ENCODE data around the gene UBE3B. TPM values are rescaled to one million over a fixed set of nuclear protein-coding genes. Genes with fewer than 3 reads are reported as not detected.

UBE3B gene
- total and polyA plus RNA-seq, 2 donors (not counting 1 experiment from before 2014, with no cell fraction given): 27.2 to 49.7 TPM

- Histone ChIP-seq H3K4me3 (replicated peaks in 1 of 4; ENCODE audit: control extremely low read depth in 1 of 4, insufficient read depth in 1 of 4, low read depth in 3 of 4, low read length in 4 of 4) (no peak overlapping the region), H3K9me3 (ENCODE audit: control insufficient read depth, insufficient read depth, low read depth, low read length) (no peaks in the 10 kb centered on the region), H3K27me3 (ENCODE audit: control insufficient read depth, insufficient read depth, low read length) (no peaks in the 10 kb centered on the region), H2AFZ (ENCODE audit: low read length) (no peak overlapping the region), H3K36me3 (ENCODE audit: control insufficient read depth, insufficient read depth, low read length) (peaks cover 16% of the 10 kb centered on the region), H3K4me1 (ENCODE audit: control insufficient read depth, extremely low read depth, insufficient read depth, low read length) (no peaks in the 10 kb centered on the region), H3K9ac (ENCODE audit: insufficient read depth, low read length) (no peak overlapping the region), H3K27ac (ENCODE audit: insufficient read depth, low read length) (no peak overlapping the region), H4K20me1 (ENCODE audit: control insufficient read depth, extremely low read depth, insufficient read depth, low read length) (no peaks in the 10 kb centered on the region), H3K79me2 (ENCODE audit: control insufficient read depth, insufficient read depth, low read length) (no peaks in the 10 kb centered on the region), H3K4me2 (ENCODE audit: extremely low read depth, insufficient read depth, low read length) (no peak overlapping the region)
- no peak for TF ChIP-seq CTCF (conservative IDR thresholded peaks at IDR 0.05 in 1 of 2, IDR thresholded peaks at IDR 0.05 in 1 of 2; ENCODE audit: low read depth in 1 of 2, low read length in 2 of 2)
- no peak for TF ChIP-seq EZH2 (IDR thresholded peaks at IDR 0.05; ENCODE audit: low read length, missing control alignments)
- no peak for DNase-seq (ENCODE audit: low read depth in 2 of 2)
These were observed 26.6 kb downstream of the UBE3B start for GRCh38 chr12:109504068-109504467.

GRCh38 chr12:109510196-109510595 is 32.8 kb downstream of the UBE3B start:
- no peaks in the 10 kb centered on the region for H3K4me1 ChIP-seq (ENCODE audit: control insufficient read depth, extremely low read depth, insufficient read depth, low read length)
- no peak overlapping the region for H3K27ac ChIP-seq (ENCODE audit: insufficient read depth, low read length)
- no peak overlapping the region for H3K9ac ChIP-seq (ENCODE audit: insufficient read depth, low read length)
- no peaks in the 10 kb centered on the region for H4K20me1 ChIP-seq (ENCODE audit: control insufficient read depth, extremely low read depth, insufficient read depth, low read length)
- H3K79me2 ChIP-seq (ENCODE audit: control insufficient read depth, insufficient read depth, low read length): no peaks in the 10 kb centered on the region
- no peaks in the 10 kb centered on the region for H3K9me3 ChIP-seq (ENCODE audit: control insufficient read depth, insufficient read depth, low read depth, low read length)
- H3K36me3 ChIP-seq (ENCODE audit: control insufficient read depth, insufficient read depth, low read length): peaks cover 20% of the 10 kb centered on the region
- H3K27me3 ChIP-seq (ENCODE audit: control insufficient read depth, insufficient read depth, low read length): no peaks in the 10 kb centered on the region
- DNase-seq (ENCODE audit: low read depth in 2 of 2): no peak
- no peak overlapping the region for H3K4me2 ChIP-seq (ENCODE audit: extremely low read depth, insufficient read depth, low read length)
- no peak overlapping the region for H2AFZ ChIP-seq (ENCODE audit: low read length)
- no peak for TF ChIP-seq EZH2 (IDR thresholded peaks at IDR 0.05; ENCODE audit: low read length, missing control alignments)
- no peak for TF ChIP-seq CTCF (conservative IDR thresholded peaks at IDR 0.05 in 1 of 2, IDR thresholded peaks at IDR 0.05 in 1 of 2; ENCODE audit: low read depth in 1 of 2, low read length in 2 of 2)
- no peak overlapping the region for H3K4me3 ChIP-seq (replicated peaks in 1 of 4; ENCODE audit: control extremely low read depth in 1 of 4, insufficient read depth in 1 of 4, low read depth in 3 of 4, low read length in 4 of 4)

- no peaks in the 10 kb centered on the region for H3K79me2 ChIP-seq (ENCODE audit: control insufficient read depth, insufficient read depth, low read length)
- H3K4me3 ChIP-seq (replicated peaks in 1 of 4; ENCODE audit: control extremely low read depth in 1 of 4, insufficient read depth in 1 of 4, low read depth in 3 of 4, low read length in 4 of 4): no peak overlapping the region
- no peaks in the 10 kb centered on the region for H3K27me3 ChIP-seq (ENCODE audit: control insufficient read depth, insufficient read depth, low read length)
- no peaks in the 10 kb centered on the region for H3K9me3 ChIP-seq (ENCODE audit: control insufficient read depth, insufficient read depth, low read depth, low read length)
- no peaks in the 10 kb centered on the region for H3K4me1 ChIP-seq (ENCODE audit: control insufficient read depth, extremely low read depth, insufficient read depth, low read length)
- H3K36me3 ChIP-seq (ENCODE audit: control insufficient read depth, insufficient read depth, low read length): peaks cover 21% of the 10 kb centered on the region
- H2AFZ ChIP-seq (ENCODE audit: low read length): no peak overlapping the region
- no peak overlapping the region for H3K9ac ChIP-seq (ENCODE audit: insufficient read depth, low read length)
- TF ChIP-seq CTCF (conservative IDR thresholded peaks at IDR 0.05 in 1 of 2, IDR thresholded peaks at IDR 0.05 in 1 of 2; ENCODE audit: low read depth in 1 of 2, low read length in 2 of 2) (no peak), EZH2 (IDR thresholded peaks at IDR 0.05; ENCODE audit: low read length, missing control alignments) (no peak)
- H4K20me1 ChIP-seq (ENCODE audit: control insufficient read depth, extremely low read depth, insufficient read depth, low read length): no peaks in the 10 kb centered on the region
- peak in 1 of 2 donors; percentile 17 for DNase-seq (ENCODE audit: low read depth in 2 of 2)
- H3K4me2 ChIP-seq (ENCODE audit: extremely low read depth, insufficient read depth, low read length): no peak overlapping the region
- no peak overlapping the region for H3K27ac ChIP-seq (ENCODE audit: insufficient read depth, low read length)
These were observed 35.2 kb downstream of the UBE3B start for GRCh38 chr12:109512608-109513007.

All from fibroblast of lung (primary cell).